GM21381 (cell line): ENCODE data around the gene TBC1D3H.
"Not testable (repeated sequence)": the region's sequence is repeated elsewhere in the genome, so short reads cannot be mapped to it uniquely, and the experiment has no call there.

Source experiments
- ATAC-seq: cut with Tn5 transposase; IDR thresholded peaks from one replicate; pipeline ENCODE4 v1.9.1; 2021; ENCODE audit warnings: mild to moderate bottlenecking, moderate library complexity; ENCODE audit not compliant: unreplicated experiment

TBC1D3H gene

DNA sequence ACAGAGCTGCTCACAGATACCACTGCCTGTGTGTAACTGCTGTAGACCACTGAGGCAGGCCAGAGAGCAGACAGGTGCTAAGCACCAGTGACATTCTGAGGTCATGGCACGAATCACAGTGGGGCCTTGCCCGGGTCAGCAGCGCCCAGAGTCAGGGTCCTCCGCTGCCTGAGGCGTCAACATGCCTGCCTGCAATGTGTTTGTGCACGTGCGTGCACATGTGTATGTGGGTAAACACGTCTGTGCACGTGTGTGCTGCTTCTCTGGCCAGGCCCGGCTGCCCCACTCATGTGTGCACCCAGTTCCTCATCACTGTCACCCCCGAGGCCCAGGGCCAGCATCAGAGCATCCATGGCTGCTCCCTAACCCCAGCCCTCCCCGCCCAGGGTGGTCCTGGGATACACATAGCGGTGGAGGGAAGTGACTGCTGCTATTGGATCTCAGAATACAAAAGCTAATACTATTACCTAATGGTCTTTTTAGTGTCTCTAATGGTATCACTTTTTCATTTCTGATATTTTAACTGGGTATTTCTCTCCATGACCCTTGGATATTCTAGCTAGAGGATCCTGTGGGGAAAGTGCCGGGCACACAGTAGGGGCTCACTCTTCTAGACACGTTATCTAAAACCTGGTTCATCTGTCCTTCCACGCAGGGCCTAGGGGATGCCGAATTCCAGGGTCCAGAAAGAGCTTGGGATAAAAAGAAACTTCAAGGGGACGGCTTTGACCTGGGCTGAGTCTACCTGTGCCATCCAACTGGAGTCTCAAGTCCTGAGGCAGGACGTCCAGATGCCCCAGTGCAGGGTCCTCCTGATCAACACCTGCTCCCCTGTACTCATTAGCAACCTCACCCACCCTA, at the start of gene TBC1D3H:
TSS of gene TBC1D3H (minus strand) at position 51 of the 861 bp plus-strand sequence. CDS start 1,540 bp downstream, outside the sequence.
- ATAC-seq: not testable (repeated sequence)

DNA sequence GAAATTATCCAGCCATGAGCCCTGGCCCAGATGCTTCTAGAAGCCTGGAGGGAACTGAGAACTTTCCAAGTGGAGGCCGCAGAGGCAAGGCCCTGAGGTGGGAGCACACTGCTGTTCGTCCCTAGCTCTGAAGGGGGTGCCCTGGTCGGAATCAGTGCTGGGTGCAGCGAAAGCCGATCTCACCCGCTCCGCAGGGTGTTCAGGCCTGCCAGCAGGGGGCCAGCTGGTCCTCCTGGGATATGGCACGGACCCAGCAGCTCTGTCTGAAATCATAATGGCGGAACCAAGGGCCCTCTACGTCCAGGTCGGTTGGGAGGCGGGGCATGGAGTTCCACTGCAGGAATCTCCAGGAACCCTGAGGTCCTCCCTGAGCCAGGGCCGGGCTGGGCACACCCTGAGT, 40.7 kb upstream of the TBC1D3H start:
- ATAC-seq: not testable (repeated sequence)

DNA sequence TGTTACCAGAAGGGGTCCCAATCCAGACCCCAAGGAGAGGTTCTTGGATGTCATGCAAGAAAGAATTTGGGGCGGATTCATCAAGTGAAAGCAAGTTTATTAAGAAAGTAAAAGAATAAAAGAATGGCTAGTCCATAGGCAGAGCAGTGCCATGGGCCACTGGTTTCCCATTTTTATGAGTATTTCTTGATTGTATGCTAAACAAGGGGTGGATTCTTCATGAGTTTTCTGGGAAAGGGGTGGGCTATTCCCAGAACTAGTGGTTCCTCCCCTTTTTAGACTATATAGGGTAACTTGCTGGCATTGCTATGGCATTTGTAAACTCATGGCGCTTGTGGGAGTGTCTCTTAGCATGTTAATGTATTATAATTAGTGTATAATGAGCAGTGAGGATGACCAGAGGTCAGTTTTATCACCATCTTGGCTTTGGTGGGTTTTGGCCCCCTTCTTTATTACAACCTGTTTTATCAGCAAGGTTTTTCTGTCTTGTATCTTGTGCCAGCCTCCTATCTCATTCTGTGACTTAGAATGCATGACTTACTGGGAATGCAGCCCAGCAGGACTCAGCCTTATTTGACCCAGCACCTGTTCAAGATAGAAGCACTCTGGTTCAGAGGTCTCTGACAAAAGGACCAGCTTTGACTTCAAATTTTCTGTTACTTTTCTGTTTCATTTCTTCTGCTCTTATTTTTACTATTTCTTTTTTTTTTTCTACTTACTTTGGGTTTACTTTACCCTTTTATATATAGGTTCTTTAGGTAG, 27.1 kb upstream of the TBC1D3H start:
- ATAC-seq: not testable (repeated sequence)

DNA sequence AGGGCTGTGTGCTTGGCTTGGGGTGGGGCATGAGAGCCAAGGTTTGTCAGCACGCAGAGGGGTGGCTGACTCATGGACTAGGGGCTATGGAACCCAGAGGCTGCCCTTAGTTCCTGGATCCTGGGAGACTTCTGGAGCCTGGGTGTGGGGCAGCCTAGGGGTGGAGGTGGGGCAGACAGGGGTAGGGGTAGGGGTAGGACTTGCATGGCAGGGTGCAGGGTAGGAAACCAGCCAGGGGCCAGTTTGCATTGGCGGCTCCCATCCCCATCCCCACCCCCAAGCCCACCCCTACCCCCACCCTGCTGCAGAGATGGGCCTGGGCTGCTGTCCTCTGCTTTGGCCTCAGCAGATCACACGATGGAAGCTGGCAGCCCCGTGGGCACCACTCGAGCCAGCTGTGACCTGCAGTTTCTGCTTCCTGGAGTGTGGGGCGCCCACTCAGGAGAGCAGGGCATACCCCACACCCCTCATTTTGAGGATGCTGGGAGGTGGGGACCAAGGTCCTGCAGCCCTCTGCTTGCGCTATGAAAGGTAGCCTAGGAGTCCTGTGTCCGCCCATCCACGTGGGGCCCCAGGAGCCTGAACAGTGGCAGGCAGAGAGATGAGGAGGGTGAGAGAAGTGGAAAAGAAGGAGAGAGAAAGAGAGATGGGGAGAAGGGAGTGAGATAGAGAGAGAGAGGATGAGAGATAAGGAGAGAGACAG, 2.9 kb upstream of the TBC1D3H start:
- not testable (repeated sequence) for ATAC-seq

DNA sequence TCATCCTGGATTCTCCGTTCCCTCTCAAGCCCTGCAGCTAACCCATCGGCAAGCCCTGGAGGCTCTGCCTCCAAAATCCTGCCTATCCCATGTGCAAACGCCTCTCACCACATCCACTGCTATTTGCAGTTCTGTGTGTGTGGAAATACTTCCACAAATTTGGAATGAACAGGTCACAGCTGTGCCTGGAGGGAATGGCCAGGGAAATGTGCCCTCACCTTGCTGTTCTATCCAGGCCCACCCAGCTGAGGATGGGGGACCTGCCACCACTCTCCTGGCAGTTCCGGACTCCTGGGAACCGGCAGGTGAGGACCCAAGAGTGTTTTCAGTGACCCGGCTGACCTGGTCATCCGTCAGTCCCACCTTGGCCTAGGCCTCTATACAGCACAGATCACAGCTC, 12.3 kb downstream of the TBC1D3H start:
- not testable (repeated sequence) for ATAC-seq

DNA sequence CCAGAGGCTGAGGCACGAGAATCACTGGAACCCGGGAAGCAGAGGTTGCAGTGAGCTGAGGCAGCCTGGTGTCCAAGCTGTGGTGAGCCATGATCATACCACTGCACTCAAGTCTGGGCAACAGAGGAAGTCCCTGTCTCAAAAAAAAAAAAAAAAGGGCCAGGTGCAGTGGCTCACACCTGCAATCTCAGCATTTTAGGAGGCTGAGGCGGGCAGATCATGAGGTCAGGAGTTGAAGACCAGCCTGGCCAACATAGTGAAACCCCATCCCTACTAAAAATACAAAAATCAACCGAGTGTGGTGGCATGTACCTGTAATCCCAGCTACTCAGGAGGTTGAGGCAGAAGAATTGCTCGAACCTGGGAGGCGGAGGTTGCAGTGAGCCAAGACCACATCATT, 25.7 kb downstream of the TBC1D3H start:
- not testable (repeated sequence) for ATAC-seq
